HG03575 (cell line): ENCODE measurements around the gene LZTR1.

ENCODE experiments used
- ATAC-seq: cut with Tn5 transposase; IDR thresholded peaks from one replicate; pipeline ENCODE4 v1.9.1; 2021; ENCODE audit not compliant: unreplicated experiment, insufficient number of reproducible peaks, low FRiP score; ENCODE audit errors: extremely low read depth

The LZTR1 gene

GRCh38 chr22:20992456-20993303 lies 10.6 kb downstream of the LZTR1 start:
- no peak for ATAC-seq

GRCh38 chr22:20993304-20994127 lies 11.4 kb downstream of the LZTR1 start:
- ATAC-seq, result no peak

DNA sequence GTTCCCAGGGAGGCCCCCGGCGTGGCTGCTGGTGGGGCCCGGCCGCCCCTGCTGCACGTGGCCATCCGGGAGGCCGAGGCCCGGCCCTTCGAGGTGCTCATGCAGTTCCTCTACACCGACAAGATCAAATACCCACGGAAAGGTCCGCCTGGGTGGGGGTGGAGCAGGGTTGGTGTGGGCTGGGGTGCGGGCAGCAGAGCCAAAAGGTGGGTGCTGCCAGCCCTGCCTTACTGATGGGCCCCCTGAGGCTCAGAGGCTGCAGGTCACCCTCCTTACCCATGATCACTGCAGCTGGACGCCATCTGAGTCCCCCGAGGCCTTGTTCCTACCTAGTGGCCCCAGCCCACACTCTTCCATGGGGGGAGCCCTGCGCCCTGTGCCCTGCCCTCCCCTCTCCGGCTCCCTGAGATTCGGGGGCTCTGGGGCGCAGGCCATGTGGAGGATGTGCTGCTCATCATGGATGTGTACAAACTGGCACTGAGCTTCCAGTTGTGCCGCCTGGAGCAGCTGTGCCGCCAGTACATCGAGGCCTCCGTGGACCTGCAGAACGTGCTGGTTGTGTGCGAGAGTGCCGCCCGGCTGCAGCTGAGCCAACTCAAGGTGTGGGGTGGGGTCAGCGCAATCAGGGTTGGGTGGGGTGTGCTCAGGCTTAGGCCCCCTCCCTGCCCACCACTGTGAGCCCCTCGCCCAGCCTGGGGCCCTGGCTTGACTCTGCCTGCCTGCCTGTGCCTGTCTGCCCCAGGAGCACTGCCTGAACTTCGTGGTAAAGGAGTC lies 12.2 kb downstream of the LZTR1 start:
- no peak for ATAC-seq

DNA sequence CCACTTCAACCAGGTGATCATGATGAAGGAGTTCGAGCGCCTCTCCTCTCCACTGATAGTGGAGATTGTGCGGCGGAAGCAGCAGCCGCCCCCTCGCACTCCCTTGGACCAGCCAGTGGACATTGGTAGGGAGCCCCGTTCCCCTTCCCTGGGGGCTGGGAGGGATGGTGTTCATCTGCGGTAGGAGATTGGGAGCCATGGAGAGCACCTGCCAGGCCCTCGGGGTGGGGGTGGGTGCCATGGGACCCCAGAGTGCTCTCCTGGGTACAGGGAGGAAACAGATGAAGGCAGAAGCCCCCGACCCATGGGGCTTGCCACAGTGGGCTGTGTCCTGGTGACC lies 12.8 kb downstream of the LZTR1 start:
- ATAC-seq, result no peak

GRCh38 chr22:20995329-20996030 lies 13.4 kb downstream of the LZTR1 start:
- no peak for ATAC-seq

- ATAC-seq, result no peak
Measured at GRCh38 chr22:20996031-20996410, 13.9 kb downstream of the LZTR1 start.

DNA sequence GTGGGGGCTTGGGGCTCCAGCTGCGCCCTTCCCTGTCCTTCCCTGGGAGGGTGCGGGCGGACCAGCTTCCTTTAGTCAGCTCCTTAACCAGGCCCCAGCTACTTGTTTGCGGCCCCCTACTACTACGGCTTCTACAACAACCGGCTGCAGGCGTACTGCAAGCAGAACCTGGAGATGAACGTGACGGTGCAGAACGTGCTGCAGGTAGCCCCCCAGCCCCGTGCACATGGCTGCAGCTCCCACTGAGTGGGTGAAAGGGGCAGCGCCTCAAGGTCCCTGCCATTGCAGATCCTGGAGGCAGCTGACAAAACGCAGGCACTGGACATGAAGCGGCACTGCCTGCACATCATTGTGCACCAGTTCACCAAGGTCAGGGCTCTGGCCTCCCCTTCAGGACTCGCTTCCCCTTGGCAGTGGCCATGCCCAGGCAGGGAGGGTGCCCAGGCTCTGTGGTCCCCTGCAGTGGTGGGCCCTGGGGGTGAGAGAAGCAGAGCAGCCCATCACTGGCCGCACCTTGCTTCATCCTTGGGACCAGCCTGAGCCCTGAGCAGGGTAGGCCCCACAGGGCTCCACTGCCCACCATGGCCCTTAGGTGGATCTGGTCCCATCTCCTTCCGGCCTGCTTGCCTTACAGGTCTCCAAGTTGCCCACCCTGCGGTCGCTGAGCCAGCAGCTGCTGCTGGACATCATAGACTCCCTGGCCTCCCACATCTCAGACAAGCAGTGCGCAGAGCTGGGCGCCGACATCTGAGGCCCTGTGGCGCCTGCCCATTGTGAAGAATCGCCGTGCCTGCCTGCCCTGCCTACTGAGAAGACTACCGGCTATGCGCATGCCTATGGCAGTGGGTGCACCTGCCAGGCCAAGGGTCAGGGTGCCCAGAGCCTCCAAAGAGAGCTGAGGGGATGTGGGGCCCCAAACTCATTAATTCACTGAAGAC lies 14.8 kb downstream of the LZTR1 start:
- ATAC-seq, result no peak

GRCh38 chr22:20997536-20998257 lies 15.6 kb downstream of the LZTR1 start:
- no peak for ATAC-seq

DNA sequence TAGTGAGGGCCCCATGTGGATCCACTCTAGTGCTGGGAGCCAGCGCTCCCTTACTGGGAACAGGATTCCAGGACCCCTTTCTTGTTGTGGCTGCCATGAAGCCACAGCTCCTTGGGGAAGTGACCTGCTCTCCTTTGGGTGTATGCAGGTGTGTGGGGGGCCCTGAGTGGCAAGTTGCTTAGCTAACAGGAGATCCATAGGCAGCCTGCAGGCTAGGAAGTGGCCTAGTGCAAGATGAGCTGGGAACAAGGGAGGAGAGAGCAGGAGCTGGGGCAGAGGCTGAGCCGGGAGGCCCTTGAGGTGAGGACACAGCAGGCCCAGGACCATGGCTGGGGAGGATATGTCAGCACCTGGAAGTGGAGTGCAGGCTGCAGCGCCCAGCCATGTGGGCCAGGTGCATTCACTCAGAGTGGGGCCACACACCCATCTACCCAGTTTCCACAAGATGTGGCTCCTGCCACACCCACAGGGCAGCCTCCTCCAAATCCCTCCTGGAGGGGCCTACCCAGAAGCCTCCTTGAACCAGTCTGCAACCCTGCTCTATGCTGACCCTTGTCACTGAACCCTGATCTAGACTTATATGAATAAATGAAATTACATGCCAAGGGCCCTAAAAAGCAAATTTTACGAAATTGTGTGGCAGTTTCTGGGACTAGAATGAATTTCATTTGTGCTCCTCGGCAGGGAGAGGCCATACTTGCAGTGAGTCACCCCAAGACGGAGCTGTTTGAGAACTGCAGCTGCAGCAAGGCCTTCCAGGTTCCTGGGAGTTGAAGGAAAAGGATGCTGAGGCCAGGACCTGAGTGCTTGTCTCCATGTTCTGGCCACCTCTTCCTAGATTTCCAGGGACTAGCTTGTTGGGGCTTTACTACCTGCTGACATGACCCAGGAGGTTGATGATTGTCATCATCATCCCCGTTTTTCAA lies 16.6 kb downstream of the LZTR1 start:
- ATAC-seq, result no peak

DNA sequence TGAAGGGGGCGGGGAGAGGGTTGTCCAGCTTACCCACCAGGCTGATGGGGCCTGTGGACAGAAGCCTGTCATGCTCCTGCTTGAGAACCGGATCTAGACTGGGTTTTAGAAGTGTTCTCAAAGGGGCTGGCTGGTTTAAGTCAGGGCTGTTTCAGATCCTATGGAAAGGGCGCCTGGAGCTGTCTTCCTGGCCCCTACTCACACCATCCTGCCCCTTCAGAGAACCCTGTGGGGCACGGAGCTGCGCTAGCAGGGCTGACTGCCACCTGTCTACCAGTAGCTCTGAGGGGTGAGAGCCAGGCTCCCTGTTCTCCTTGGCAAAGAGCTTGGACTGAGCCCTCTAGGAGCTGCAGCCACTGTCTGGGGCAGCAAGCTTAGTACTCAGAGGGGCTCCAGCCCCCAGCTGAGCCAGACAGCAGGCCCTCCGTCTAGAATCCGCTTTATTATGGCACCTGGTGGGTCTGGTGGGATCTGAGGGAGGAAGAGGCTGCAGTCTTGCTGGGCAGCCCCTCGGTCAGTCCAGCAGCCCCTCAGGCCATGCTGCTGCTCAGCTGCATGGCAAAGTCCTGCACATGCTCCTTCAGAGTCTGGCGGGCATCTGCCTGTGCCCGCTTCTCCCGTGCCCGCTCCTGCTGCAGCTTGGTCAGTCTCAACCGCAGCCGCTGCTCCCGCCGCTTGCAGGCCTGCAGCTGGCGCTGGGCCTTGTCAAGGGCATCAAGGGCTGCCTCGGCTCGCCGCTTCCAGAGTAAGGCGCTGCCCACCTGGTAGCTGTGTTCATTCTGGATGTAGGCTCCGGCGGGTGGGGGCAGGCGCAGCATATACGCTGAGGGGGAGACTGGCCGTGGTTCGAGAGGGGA lies 17.5 kb downstream of the LZTR1 start:
- no peak for ATAC-seq

DNA sequence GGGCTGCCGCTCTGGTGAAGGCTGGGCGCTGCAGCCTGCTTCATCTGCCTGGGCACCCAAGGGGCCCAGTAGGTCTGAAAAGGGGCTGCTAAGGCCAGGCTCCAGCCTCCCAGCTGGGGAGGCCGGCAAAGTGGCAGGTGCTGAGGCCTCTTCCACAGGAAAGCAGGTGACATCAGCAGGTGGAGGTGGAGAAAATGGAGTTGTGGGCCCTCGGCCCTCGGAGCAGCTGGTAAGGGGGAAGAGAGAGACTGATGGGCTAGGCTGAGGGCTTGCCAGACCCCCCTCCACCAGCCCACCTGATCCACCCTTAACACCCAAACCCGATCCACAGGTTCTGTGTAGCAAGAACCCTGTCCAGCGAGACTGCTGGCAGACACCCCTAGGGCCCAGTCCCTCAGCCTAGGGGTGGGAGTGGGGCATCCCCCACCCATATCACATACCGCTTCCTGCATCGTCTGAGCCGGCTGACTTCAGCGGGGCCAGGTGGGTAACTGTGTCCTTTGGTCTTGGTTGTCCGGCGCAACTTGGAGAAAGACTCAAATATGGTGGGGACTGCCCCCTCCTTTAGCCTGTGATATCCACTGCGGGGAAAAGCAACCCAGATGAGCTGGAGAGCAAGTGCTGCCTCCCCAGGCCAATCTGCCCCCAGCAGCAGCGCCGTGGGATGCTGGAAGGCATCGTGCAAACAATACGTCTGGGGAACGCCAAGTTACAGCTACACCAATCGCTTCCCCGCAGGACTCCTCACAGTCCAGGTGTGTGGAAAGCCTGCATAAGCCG lies 18.3 kb downstream of the LZTR1 start:
- no peak for ATAC-seq

DNA sequence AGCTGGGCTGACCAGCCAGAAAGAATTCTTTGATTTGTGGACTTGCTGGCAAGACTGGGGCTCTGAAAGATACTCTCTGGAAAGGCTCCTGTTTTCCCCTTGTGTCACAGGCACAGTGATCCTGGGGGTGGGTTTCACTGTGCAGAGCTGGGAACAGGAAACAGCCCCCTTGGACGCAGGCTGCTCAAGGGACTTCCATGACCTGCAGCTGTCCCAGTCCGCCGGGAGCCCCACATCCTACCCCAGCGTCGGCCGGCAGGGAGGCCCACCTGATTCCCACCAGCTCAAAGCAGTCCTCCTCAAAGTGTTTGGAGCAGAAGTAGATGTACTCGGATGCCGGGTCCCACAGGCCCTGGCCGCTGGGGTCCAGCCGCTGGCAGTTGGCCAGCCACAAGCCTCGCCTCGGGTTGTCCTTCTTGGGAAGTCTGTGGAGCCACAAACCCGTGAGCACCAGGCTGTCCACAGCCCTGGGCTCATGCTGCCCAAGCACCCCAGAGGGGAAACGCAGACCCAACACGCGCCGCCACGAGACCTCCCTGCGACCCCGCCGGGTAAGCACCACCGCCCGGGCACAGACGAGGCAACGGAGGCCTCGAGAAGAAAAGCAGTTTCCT lies 19.0 kb downstream of the LZTR1 start:
- ATAC-seq, result no peak

DNA sequence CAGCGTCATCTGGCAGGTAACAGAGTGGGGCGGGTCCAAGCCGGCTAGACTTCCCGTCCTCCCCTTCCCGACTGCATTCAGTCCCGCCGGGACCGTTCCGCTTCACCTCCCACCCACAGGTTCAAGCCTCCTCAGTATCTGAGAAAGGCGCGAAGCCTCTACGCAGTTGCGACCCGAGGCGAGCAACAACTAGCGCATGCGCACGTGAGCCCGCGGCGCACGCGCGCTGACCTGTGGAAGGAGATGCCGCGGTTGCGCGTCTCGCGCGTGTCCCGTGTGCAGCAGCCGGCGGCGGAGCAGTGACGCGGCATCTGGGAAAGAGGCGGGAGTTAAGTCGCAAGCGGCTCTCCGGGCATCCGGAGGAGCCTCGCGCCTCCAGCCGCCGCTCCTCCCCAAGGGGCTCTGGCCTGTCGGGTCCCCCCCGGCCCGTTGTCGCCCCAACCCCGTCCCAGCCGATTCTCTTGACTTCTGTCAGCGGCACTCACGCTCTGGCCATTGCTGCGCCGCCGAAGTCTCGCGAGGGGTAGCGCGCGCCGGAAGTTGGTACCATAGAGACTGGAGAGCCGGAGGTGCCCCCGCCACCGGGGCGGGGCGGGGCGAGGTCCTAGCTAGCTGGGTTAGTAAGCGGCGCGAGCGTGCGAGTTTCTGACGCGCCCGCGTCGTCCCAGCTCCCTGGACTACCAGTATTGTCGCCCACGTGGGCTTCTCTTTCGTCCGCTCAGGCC lies 19.7 kb downstream of the LZTR1 start, which contains the start of gene THAP7:
TSS of gene THAP7 (minus strand) at position 518 of the 725 bp plus-strand sequence. CDS start at position 311, 207 bp downstream.
- peak; percentile 34 for ATAC-seq

GRCh38 chr22:21003782-21004181 lies 21.7 kb downstream of the LZTR1 start:
- no peak for ATAC-seq
